ENCODE data around the gene KREMEN1. TPM values are rescaled to one million over a fixed set of nuclear protein-coding genes. Genes with fewer than 3 reads are reported as not detected.

KREMEN1 gene
- polyA plus RNA-seq (2012; ENCODE audit: insufficient read depth, insufficient read length, low read depth) = 2.3 TPM

DNA sequence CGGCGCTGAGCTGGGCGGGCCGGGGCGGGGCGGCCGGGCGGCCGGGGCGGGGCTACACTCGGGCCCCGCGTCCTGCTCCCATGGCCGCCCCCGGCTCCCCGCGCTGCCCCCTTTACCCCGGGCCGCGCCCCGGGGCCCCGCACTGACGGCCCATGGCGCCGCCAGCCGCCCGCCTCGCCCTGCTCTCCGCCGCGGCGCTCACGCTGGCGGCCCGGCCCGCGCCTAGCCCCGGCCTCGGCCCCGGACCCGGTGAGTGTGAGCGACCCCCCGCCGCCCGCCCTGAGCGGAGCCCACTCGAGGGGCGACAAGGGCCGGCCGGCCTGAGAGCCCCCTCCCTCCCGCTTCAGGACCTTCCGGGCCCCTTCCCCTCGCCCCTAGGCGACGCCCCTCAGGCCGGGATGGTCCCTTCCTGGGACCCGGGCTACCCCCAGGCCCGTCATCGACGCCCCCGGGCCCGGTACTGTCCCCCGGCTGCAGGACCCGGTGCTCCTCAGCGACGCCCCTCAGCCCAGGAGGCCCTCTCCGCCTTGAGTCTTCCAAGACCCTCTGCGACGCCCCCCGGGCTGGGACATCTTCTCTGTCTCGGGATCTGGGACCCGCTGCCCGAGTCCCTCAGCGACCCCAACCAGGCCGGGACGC, at the start of gene KREMEN1:
KREMEN1 (plus strand) TSS at position 57 of the 639 bp plus-strand sequence; CDS start at position 153, 96 bp downstream.
- Histone ChIP-seq H3K36me3 (no peaks in the 10 kb centered on the region), H3K4me1 (no peaks in the 10 kb centered on the region; the same call in 1 of the 2 replicates), H3K9me3 (no peaks in the 10 kb centered on the region), H3K4me3 (ENCODE audit: low read depth, low read length) (peak within 1 kb of the TSS; percentile 54), H3K27me3 (no peaks in the 10 kb centered on the region)
- TF ChIP-seq, protein P1, sequence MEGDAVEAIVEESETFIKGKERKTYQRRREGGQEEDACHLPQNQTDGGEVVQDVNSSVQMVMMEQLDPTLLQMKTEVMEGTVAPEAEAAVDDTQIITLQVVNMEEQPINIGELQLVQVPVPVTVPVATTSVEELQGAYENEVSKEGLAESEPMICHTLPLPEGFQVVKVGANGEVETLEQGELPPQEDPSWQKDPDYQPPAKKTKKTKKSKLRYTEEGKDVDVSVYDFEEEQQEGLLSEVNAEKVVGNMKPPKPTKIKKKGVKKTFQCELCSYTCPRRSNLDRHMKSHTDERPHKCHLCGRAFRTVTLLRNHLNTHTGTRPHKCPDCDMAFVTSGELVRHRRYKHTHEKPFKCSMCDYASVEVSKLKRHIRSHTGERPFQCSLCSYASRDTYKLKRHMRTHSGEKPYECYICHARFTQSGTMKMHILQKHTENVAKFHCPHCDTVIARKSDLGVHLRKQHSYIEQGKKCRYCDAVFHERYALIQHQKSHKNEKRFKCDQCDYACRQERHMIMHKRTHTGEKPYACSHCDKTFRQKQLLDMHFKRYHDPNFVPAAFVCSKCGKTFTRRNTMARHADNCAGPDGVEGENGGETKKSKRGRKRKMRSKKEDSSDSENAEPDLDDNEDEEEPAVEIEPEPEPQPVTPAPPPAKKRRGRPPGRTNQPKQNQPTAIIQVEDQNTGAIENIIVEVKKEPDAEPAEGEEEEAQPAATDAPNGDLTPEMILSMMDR (IDR thresholded peaks at IDR 0.05; ENCODE audit: low read depth, low read length) = no peak
- no peak for DNase-seq

- H3K9me3 ChIP-seq = no peaks in the 10 kb centered on the region
- no peaks in the 10 kb centered on the region; the same call in 1 of the 2 replicates for H3K4me1 ChIP-seq
- TF ChIP-seq, protein P1 (IDR thresholded peaks at IDR 0.05; ENCODE audit: low read depth, low read length) = no peak
- no peak for DNase-seq
- no peaks in the 10 kb centered on the region for H3K27me3 ChIP-seq
- H3K36me3 ChIP-seq = no peaks in the 10 kb centered on the region; the same call in 1 of the 2 replicates
- no peak overlapping the region for H3K4me3 ChIP-seq (ENCODE audit: low read depth, low read length)
These were observed 49.6 kb upstream of the KREMEN1 start for GRCh38 chr22:29023172-29023796.

DNA sequence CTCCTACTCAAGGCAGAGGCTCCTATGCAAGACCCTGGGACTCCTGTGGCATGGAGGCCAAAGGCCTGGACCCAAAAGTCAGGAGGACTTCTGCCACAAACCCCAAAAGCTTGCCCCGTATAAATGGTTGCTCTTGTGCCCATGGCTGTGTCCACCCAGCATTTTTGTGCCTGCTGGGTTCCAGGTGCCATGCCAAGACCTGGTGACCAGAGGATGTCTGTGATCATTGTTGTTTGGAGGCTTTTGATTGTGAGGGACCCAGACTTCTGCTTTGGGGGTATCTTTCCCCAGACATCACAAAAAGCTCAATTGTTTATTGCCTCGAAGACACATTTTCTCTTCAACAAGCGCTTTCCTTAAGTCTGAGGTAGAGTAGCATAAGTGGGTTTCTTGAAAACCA, 46.3 kb upstream of the KREMEN1 start:
- H3K9me3 ChIP-seq = no peaks in the 10 kb centered on the region
- no peaks in the 10 kb centered on the region for H3K27me3 ChIP-seq
- no peaks in the 10 kb centered on the region; the same call in 1 of the 2 replicates for H3K36me3 ChIP-seq
- no peak overlapping the region for H3K4me3 ChIP-seq (ENCODE audit: low read depth, low read length)
- peaks cover 14% of the 10 kb centered on the region for H3K4me1 ChIP-seq
- DNase-seq = no peak
- TF ChIP-seq, protein P1 (IDR thresholded peaks at IDR 0.05; ENCODE audit: low read depth, low read length) = no peak

DNA sequence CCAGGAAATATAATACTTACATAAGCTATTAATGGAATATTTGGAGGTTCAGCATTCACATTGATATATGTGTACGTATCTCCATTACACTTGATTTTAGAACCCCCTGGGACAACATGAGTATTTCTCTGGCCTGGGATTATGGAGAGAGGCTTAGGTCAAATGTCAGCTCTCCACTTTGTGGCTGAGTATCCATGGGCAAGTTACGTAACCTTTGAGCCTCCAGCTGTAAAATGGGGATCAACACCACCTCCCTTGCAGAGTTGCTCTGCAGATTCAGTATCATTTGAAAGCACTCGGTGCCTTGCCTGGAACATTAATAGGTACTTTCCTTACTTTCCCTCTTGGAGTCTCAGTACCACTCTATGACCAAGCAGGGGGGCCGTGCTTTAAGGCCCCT, 44.4 kb upstream of the KREMEN1 start:
- Histone ChIP-seq H3K4me1 (peaks cover 25% of the 10 kb centered on the region), H3K36me3 (no peaks in the 10 kb centered on the region; the same call in 1 of the 2 replicates), H3K27me3 (no peaks in the 10 kb centered on the region), H3K4me3 (ENCODE audit: low read depth, low read length) (no peak overlapping the region), H3K9me3 (no peaks in the 10 kb centered on the region)
- TF ChIP-seq, protein P1 (IDR thresholded peaks at IDR 0.05; ENCODE audit: low read depth, low read length) = no peak
- no peak for DNase-seq

- Histone ChIP-seq H3K27me3 (no peaks in the 10 kb centered on the region), H3K4me3 (ENCODE audit: low read depth, low read length) (no peak overlapping the region; the same call in 1 of the 2 replicates), H3K36me3 (no peaks in the 10 kb centered on the region; the same call in 1 of the 2 replicates), H3K4me1 (peaks cover 25% of the 10 kb centered on the region), H3K9me3 (no peaks in the 10 kb centered on the region)
- TF ChIP-seq, protein P1 (IDR thresholded peaks at IDR 0.05; ENCODE audit: low read depth, low read length) = no peak
- no peak for DNase-seq
These were observed 43.4 kb upstream of the KREMEN1 start for GRCh38 chr22:29029202-29030000.

Measured in BE2C (cell line).